ENCODE results near the gene RAB3C.

DNA sequence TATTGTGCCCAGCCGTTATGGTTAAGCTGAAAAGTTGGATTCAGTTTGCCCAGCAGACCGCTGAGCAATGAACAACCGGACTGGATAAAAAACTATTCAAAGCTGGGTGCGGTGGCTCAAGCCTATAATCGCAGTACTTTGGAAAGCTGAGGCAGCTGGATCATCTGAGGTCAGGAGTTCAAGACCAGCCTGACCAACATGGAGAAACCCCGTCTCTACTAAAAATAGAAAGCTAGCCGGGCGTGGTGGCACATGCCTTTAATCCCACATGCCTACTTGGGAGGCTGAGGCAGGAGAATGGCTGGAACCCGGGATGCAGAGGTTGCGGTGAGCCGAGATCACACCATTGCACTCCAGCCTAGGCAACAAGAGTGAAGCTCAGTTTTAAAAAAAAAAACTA, 318.4 kb downstream of the RAB3C start:
- TF ChIP-seq, protein P1, sequence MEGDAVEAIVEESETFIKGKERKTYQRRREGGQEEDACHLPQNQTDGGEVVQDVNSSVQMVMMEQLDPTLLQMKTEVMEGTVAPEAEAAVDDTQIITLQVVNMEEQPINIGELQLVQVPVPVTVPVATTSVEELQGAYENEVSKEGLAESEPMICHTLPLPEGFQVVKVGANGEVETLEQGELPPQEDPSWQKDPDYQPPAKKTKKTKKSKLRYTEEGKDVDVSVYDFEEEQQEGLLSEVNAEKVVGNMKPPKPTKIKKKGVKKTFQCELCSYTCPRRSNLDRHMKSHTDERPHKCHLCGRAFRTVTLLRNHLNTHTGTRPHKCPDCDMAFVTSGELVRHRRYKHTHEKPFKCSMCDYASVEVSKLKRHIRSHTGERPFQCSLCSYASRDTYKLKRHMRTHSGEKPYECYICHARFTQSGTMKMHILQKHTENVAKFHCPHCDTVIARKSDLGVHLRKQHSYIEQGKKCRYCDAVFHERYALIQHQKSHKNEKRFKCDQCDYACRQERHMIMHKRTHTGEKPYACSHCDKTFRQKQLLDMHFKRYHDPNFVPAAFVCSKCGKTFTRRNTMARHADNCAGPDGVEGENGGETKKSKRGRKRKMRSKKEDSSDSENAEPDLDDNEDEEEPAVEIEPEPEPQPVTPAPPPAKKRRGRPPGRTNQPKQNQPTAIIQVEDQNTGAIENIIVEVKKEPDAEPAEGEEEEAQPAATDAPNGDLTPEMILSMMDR (conservative IDR thresholded peaks at IDR 0.05): no peak
- no peak for TF ChIP-seq ZFX (IDR thresholded peaks at IDR 0.05)
